K562 (cell line): ENCODE data around the gene CPHXL2. TPM values are rescaled to one million over a fixed set of nuclear protein-coding genes. Genes with fewer than 3 reads are reported as not detected.

Experiments used
- ARHGAP35 ChIP-seq: fragments of 450-650 bp; IDR thresholded peaks from 2 replicates; pipeline ENCODE4 v1.6.1; 2018; ENCODE audit not compliant: partially characterized antibody
- BRD4 ChIP-seq: fragments of 200-600 bp; sonication (generic); IDR thresholded peaks from 2 replicates; pipeline ENCODE4 v1.6.1; 2017; ENCODE audit warnings: inconsistent platforms
- CCNT2 ChIP-seq: IDR thresholded peaks from 2 replicates; pipeline ENCODE4 v1.6.1; 2011; ENCODE audit warnings: borderline replicate concordance, low read depth, mild to moderate bottlenecking, moderate library complexity, mixed read lengths, low read length; ENCODE audit not compliant: insufficient read length; ENCODE audit errors: extremely low read depth
- DLX4 ChIP-seq: fragments of 250-450 bp; sonication (Bioruptor Pico); IDR thresholded peaks from 2 replicates; pipeline ENCODE4 v1.6.1; 2021; ENCODE audit warnings: mild to moderate bottlenecking
- DMBX1 ChIP-seq: fragments of 250-450 bp; sonication (Bioruptor Pico); IDR thresholded peaks from 2 replicates; pipeline ENCODE4 v1.8.0; 2022; ENCODE audit warnings: inconsistent platforms, mild to moderate bottlenecking, moderate library complexity, borderline replicate concordance
- E2F3 ChIP-seq: fragments of 250-450 bp; sonication (Bioruptor Pico); IDR thresholded peaks from 2 replicates; pipeline ENCODE4 v1.4.0; 2020; ENCODE audit warnings: mild to moderate bottlenecking
- FOXJ2 ChIP-seq: fragments of 200-800 bp; sonication (Bioruptor generic); IDR thresholded peaks from 2 replicates; pipeline ENCODE4 v1.6.1; 2016; ENCODE audit warnings: missing genetic modification characterization, missing compliant biosample characterization
- HBP1 ChIP-seq: fragments of 450-650 bp; formaldehyde crosslinking; IDR thresholded peaks from 2 replicates; pipeline ENCODE4 v1.4.0; 2022; ENCODE audit warnings: missing genetic modification characterization
- KHSRP ChIP-seq: fragments of 450-650 bp; IDR thresholded peaks from 2 replicates; pipeline ENCODE4 v1.6.1; 2017
- KLF6 ChIP-seq: fragments of 250-450 bp; sonication (Bioruptor Pico); IDR thresholded peaks from 2 replicates; pipeline ENCODE4 v1.4.0; 2020; ENCODE audit warnings: mild to moderate bottlenecking, moderate library complexity, borderline replicate concordance
- L3MBTL2 ChIP-seq: fragments of 450-650 bp; IDR thresholded peaks from 2 replicates; pipeline ENCODE4 v1.6.1; 2016; ENCODE audit warnings: mild to moderate bottlenecking, moderate library complexity
- MYC ChIP-seq, 2 experiments: fragments of 250-450 bp in 1 of 2; sonication (Bioruptor Pico) in 1 of 2; IDR thresholded peaks; 2 replicates each; pipeline versions ENCODE4 v1.5.1 to v1.6.1; 2012 to 2021; ENCODE audit warnings: low read depth in 2 of 2, borderline replicate concordance in 1 of 2, improper control_type of control experiment in 1 of 2, low read length in 1 of 2, mild to moderate bottlenecking in 1 of 2, moderate library complexity in 1 of 2
- NCOR1 ChIP-seq: fragments of 450-650 bp; IDR thresholded peaks from 2 replicates; pipeline ENCODE4 v1.6.1; 2016; ENCODE audit warnings: mild to moderate bottlenecking, moderate library complexity
- NR0B1 ChIP-seq: fragments of 450-650 bp; IDR thresholded peaks from one replicate; pipeline ENCODE4 v1.6.1; 2018; ENCODE audit warnings: mild to moderate bottlenecking, moderate library complexity; ENCODE audit not compliant: partially characterized antibody
- RAD21 ChIP-seq, 2 experiments: fragments of 250-450 bp in 1 of 2; fragments of 450-650 bp in 1 of 2; sonication (Bioruptor Pico) in 1 of 2; formaldehyde crosslinking in 1 of 2; IDR thresholded peaks in 1 of 2; conservative IDR thresholded peaks in 1 of 2; 2 replicates each; pipeline versions ENCODE4 v1.4.0 to v1.8.0; 2020 to 2022; ENCODE audit warnings: mild to moderate bottlenecking in 2 of 2, moderate library complexity in 1 of 2
- RBM25 ChIP-seq: fragments of 200-400 bp; formaldehyde crosslinking; IDR thresholded peaks from 2 replicates; pipeline ENCODE4 v1.6.1; 2018; ENCODE audit warnings: low read length, low read depth, moderate library complexity; ENCODE audit not compliant: severe bottlenecking
- SNRNP70 ChIP-seq: fragments of 200-400 bp; formaldehyde crosslinking; optimal IDR thresholded peaks from 2 replicates; pipeline ENCODE3; 2017; ENCODE audit warnings: low read depth, low read length
- TAF1 ChIP-seq: IDR thresholded peaks from 2 replicates; pipeline ENCODE4 v1.6.1; 2011; ENCODE audit warnings: mild to moderate bottlenecking, low read length, moderate library complexity; ENCODE audit not compliant: insufficient read depth, control insufficient read depth, severe bottlenecking; ENCODE audit errors: extremely low read depth
- TSC22D4 ChIP-seq: fragments of 450-650 bp; IDR thresholded peaks from 2 replicates; pipeline ENCODE4 v1.6.1; 2016; ENCODE audit warnings: missing genetic modification characterization, missing biosample characterization, control low read depth
- USF2 ChIP-seq: sonication (generic); formaldehyde crosslinking; IDR thresholded peaks from 2 replicates; pipeline ENCODE4 v1.5.0; 2020; ENCODE audit warnings: missing genetic modification reagents
- ZBTB26 ChIP-seq: fragments of 450-650 bp; formaldehyde crosslinking; IDR thresholded peaks from 2 replicates; pipeline ENCODE4 v1.4.0; 2022; ENCODE audit warnings: missing genetic modification characterization
- ZFP36 ChIP-seq: fragments of 150-350 bp; IDR thresholded peaks from 2 replicates; pipeline ENCODE4 v1.6.1; 2018; ENCODE audit warnings: low read length, low read depth; ENCODE audit not compliant: partially characterized antibody
- ZNF408 ChIP-seq: fragments of 250-450 bp; sonication (Bioruptor Pico); IDR thresholded peaks from 2 replicates; pipeline ENCODE4 v1.4.0; 2020; ENCODE audit warnings: low read depth, mild to moderate bottlenecking, moderate library complexity
- polyA plus RNA-seq, 8 experiments: library from polyadenylated mRNA; depleted of rRNA in 4 of 8; stranded (reverse) in 5 of 8; unstranded in 3 of 8; fragments of >200 nt; fragmentation: Nextera tagmentation in 2 of 8; fragmentation: Illumina TruSeq in 1 of 8; extraction: Ambion mirVana in 2 of 8; extraction: Trizol in 1 of 8; gene quantifications; 2 replicates each; pipeline versions ENCODE4 v1.2.1 to v1.2.3, GENCODE V29; 2011 to 2014; ENCODE audit warnings: inconsistent platforms in 1 of 8, missing spikeins in 1 of 8
- total RNA-seq, 7 experiments: library from RNA; depleted of rRNA in 6 of 7; stranded (reverse); fragments of >200 nt in 6 of 7; fragmentation: Illumina TruSeq in 2 of 7; extraction: Trizol in 2 of 7; gene quantifications; 2 replicates each; pipeline versions ENCODE4 v1.2.1 to v1.2.3, GENCODE V29; 2011 to 2021; ENCODE audit warnings: low replicate concordance in 1 of 7

The CPHXL2 gene
- total and polyA plus RNA-seq, 9 of the 15 experiments (the other 6 are each of a cell fraction or from before 2014, with no cell fraction given) = not detected

- no peak for TF ChIP-seq USF2 (CRISPR knock-in tag)
- TF ChIP-seq CCNT2 = peak; percentile 75
- TF ChIP-seq KLF6 (CRISPR knock-in tag) = no peak
- no peak for TF ChIP-seq BRD4
- TF ChIP-seq KHSRP = no peak
- no peak for TF ChIP-seq E2F3
- no peak for TF ChIP-seq RBM25
- no peak for TF ChIP-seq RAD21 (CRISPR knock-in tag; conservative IDR thresholded peaks at IDR 0.05 in 1 of 2, IDR thresholded peaks at IDR 0.05 in 1 of 2)
- TF ChIP-seq DLX4 (CRISPR knock-in tag) = no peak
- no peak for TF ChIP-seq ZNF408 (CRISPR knock-in tag)
- no peak for TF ChIP-seq TSC22D4 (tag)
- no peak for TF ChIP-seq NR0B1
- no peak for TF ChIP-seq DMBX1
- no peak for TF ChIP-seq NCOR1
- TF ChIP-seq FOXJ2 (tag) = no peak
- no peak for TF ChIP-seq ZBTB26 (CRISPR knock-in tag)
- no peak for TF ChIP-seq ARHGAP35
- no peak for TF ChIP-seq HBP1 (CRISPR knock-in tag)
- TF ChIP-seq MYC (IDR thresholded peaks at IDR 0.05; ENCODE audit: low read depth, low read length) = peak; percentile 95
- peak; percentile 95 for TF ChIP-seq MYC (CRISPR knock-in tag; IDR thresholded peaks at IDR 0.05; ENCODE audit: borderline replicate concordance, low read depth)
- peak; percentile 86 for TF ChIP-seq L3MBTL2
- TF ChIP-seq TAF1 = peak; percentile 96
- TF ChIP-seq ZFP36 = no peak
- no peak for TF ChIP-seq SNRNP70
Measured at GRCh38 chr16:75647492-75648264, 29.1 kb downstream of the CPHXL2 start, which contains the start of the genes KARS1 and TERF2IP (continued).
